Pancreas (tissue), 10 donors: ENCODE measurements around the gene TNFRSF13B. TPM values are rescaled to one million over a fixed set of nuclear protein-coding genes. Genes with fewer than 3 reads are reported as not detected.
A peak's percentile ranks its signal among the peaks of the same experiment; 100 is the strongest.

Experiments used
- ATAC-seq, 4 donors: fragments of 200-7000 bp; cut with Tn5 transposase; one replicate each; pipeline versions ENCODE4 v1.8.0 to v1.9.1; 2020; ENCODE audit warnings: mild to moderate bottlenecking in 4 of 4, moderate library complexity in 4 of 4
- DNase-seq, 6 donors: peaks; one replicate each; pipeline ENCODE4 v3.0.0-alpha.2; 2020
- FAIRE-seq: peaks from 2 replicates; lab custom pipeline; 2012; peaks lifted over from hg19 to GRCh38; lab: Jason Lieb, UNC
- H3K27ac ChIP-seq, 4 donors: fragments of 200-600 bp; sonication (generic); 1 replicate in 3 of 4; 2 replicates in 1 of 4; pipeline versions ENCODE4 v1.5.0 to v1.8.0; 2020
- H3K27me3 ChIP-seq, 4 donors: fragments of 200-600 bp; one replicate each; pipeline ENCODE4 v1.8.0; 2021
- H3K36me3 ChIP-seq, 3 donors: fragments of 200-600 bp; sonication (generic) in 1 of 3; one replicate each; pipeline versions ENCODE4 v1.5.0 to v1.8.0; 2020 to 2021
- H3K4me1 ChIP-seq, 3 donors: fragments of 200-600 bp; one replicate each; pipeline ENCODE4 v1.8.0; 2021
- H3K4me3 ChIP-seq, 4 donors: fragments of 200-600 bp; sonication (generic) in 2 of 4; one replicate each; pipeline versions ENCODE4 v1.5.0 to v1.8.0; 2020 to 2021
- H3K9me3 ChIP-seq, 4 donors: fragments of 200-600 bp; one replicate each; pipeline ENCODE4 v1.8.0; 2021
- WGBS, 2 donors: extraction: QIAGEN DNeasy Blood & Tissue Kit; methylation state at CpG; one replicate each; pipeline ENCODE4 v1.1.7; 2013; 5-methylcytosine and 5-hydroxymethylcytosine counted together
- intact Hi-C, 3 donors: fragments of 100-400 bp; cut with DNase I; formaldehyde crosslinking; loops; one replicate each; pipeline versions ENCODE4 v1.11.1 to v1.14.2; 2022
- polyA plus RNA-seq, 2 donors: library from polyadenylated mRNA; stranded (reverse); fragments of 200-250 nt; gene quantifications; one replicate each; pipeline ENCODE4 v1.2.3, GENCODE V29; 2013
- total RNA-seq, 6 donors: library from RNA; stranded (reverse); fragmentation: NEBNext Ultra II Directional in 4 of 6; extraction: Animal tissue kit (Norgen Biotek cat#: 25700) in 4 of 6; gene quantifications; one replicate each; pipeline versions ENCODE4 v1.2.1 to v1.2.4, GENCODE V29; 2021 to 2023
- TF ChIP-seq, protein P1 (sequence below), 4 donors: fragments of 200-600 bp; sonication (generic) in 3 of 4; IDR thresholded peaks; one replicate each; pipeline versions ENCODE4 v1.5.0 to v1.8.0; 2021; ENCODE audit warnings: antibody characterized with exemption in 4 of 4
- donor health status: healthy with polysubstance abuse.
- donor health status: DM: no; HTN: no; CAD: no; lungs with moderate emphysema.
- donor health status: DM: no; HTN: no; CAD: no.
- donor health status: control.
- donor health status: control.
- donor health status: Bipolar disorder and iron deficiency.
- donor health status: DM: yes; HTN: yes; CAD: no.
- donor health status: DM: no; HTN: no; CAD: no.
- donor health status: DM: no; HTN: no; CAD: no.
- donor health status: DM: yes; HTN: yes; CAD: no.

Gene TNFRSF13B
- total and polyA plus RNA-seq, 8 donors, result 0.16 TPM; not detected in 7

DNA sequence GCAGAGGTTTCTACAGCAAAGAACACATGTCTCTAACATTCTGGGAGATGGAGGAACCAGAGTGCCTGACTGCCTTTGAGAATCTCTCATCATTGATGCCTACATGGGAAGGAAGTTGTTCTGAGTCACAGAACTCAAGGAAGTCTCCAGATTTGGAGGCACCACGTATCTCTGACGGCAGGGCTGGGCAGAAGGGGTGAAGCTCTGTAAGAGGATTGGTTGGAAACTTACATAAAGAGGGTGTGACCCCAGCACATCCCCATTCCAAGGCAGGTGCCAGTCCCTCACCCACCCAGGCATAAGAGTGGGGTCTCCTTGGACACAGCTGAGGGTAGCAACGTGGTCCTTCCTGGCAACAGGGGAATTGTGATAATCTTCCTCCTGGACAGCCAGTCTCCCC, 17.4 kb downstream of the TNFRSF13B start:
- H3K27me3 ChIP-seq, result no peaks in the 10 kb centered on the region
- 75 to 94% methylated on average over 3 of the region's 3 CpGs for WGBS, 2 donors
- H3K36me3 ChIP-seq, result no peaks in the 10 kb centered on the region
- TF ChIP-seq, protein P1, sequence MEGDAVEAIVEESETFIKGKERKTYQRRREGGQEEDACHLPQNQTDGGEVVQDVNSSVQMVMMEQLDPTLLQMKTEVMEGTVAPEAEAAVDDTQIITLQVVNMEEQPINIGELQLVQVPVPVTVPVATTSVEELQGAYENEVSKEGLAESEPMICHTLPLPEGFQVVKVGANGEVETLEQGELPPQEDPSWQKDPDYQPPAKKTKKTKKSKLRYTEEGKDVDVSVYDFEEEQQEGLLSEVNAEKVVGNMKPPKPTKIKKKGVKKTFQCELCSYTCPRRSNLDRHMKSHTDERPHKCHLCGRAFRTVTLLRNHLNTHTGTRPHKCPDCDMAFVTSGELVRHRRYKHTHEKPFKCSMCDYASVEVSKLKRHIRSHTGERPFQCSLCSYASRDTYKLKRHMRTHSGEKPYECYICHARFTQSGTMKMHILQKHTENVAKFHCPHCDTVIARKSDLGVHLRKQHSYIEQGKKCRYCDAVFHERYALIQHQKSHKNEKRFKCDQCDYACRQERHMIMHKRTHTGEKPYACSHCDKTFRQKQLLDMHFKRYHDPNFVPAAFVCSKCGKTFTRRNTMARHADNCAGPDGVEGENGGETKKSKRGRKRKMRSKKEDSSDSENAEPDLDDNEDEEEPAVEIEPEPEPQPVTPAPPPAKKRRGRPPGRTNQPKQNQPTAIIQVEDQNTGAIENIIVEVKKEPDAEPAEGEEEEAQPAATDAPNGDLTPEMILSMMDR (IDR thresholded peaks at IDR 0.05), result no peak
- H3K27ac ChIP-seq, result no peak overlapping the region
- intact Hi-C loops, result no loop called here
- ATAC-seq, result no peak
- no peaks in the 10 kb centered on the region for H3K4me1 ChIP-seq
- DNase-seq, result no peak
- H3K4me3 ChIP-seq, result no peak overlapping the region
- no peak for FAIRE-seq
- H3K9me3 ChIP-seq, result no peaks in the 10 kb centered on the region

DNA sequence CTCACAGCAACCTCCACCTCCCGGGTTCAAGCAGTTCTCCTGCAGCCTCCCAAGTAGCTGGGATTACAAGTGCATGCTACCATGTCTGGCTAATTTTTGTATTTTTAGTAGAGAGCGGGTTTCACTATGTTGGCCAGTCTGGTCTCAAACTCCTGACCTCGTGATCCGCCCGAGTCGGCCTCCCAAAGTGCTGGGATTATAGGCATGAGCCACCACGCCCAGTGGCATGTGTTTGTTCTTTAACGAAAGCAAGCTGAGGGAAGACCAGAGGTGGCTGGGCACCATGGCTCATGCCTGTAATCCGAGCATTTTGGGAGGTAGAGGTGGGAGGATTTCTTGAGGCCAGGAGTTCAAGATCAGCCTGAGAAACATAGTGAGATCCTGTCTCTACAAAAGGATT, 18.1 kb downstream of the TNFRSF13B start:
- 88% methylated on average over 9 of the region's 9 CpGs for WGBS, 2 donors
- DNase-seq (peak in 1 of 6 donors; percentile 21), FAIRE-seq (no peak), ATAC-seq (no peak)
- Histone ChIP-seq H3K27ac (no peak overlapping the region), H3K9me3 (no peaks in the 10 kb centered on the region), H3K4me1 (no peaks in the 10 kb centered on the region), H3K27me3 (no peaks in the 10 kb centered on the region), H3K36me3 (no peaks in the 10 kb centered on the region), H3K4me3 (no peak overlapping the region)
- intact Hi-C loops, result no loop called here
- TF ChIP-seq, protein P1 (IDR thresholded peaks at IDR 0.05), result no peak

DNA sequence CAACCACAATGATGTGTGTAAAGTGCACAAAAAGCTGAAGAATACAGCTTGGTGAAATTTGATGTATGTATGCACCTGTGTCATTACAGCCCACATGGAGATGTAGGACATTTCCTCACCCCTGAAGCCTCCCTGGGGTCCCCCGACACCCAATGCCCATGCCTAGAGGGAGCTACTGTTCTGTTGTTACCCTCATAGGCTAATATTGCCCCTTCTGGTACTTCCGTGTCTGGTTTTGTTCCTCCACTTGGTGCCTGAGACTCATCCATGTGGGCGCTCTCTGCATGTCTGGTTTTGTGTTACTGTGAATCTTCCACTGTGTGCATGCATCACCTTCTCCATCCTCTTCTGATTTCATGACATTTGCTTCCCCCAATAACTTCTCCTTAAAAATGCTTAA, 18.6 kb downstream of the TNFRSF13B start:
- Histone ChIP-seq H3K27ac (no peak overlapping the region), H3K36me3 (no peaks in the 10 kb centered on the region), H3K4me3 (no peak overlapping the region), H3K4me1 (no peaks in the 10 kb centered on the region), H3K27me3 (no peaks in the 10 kb centered on the region), H3K9me3 (no peaks in the 10 kb centered on the region)
- FAIRE-seq (no peak), ATAC-seq (no peak), DNase-seq (no peak)
- 79 to 81% methylated on average over 3 of the region's 3 CpGs for WGBS, 2 donors
- TF ChIP-seq, protein P1 (IDR thresholded peaks at IDR 0.05), result no peak
- intact Hi-C loops, result no loop called here

DNA sequence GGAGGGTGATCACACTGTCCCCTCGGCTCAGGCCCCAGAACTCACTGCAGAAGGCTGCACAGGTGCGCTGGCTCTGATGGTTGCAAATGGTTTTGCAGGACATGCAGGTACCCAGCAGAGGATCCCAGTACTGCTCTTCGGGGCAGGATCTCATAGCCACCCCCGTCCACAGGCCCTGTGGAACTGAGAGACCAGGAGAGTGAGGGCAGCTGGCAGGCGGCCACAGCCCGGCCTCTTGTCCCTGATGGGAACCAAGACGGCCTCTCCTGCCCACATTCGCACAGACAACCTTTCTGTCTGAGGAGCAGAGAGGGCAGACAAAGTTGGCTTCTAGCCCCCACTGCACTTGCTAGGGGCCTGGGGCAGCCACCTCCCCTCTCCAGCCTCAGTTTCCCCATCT, 19.5 kb downstream of the TNFRSF13B start:
- H3K27ac ChIP-seq, result no peak overlapping the region
- peak in 1 of 6 donors; percentile 40 for DNase-seq
- no peaks in the 10 kb centered on the region for H3K27me3 ChIP-seq
- ATAC-seq, result no peak
- no peaks in the 10 kb centered on the region for H3K9me3 ChIP-seq
- H3K36me3 ChIP-seq, result no peaks in the 10 kb centered on the region
- intact Hi-C loops, result no loop called here
- FAIRE-seq, result no peak
- H3K4me3 ChIP-seq, result no peak overlapping the region
- TF ChIP-seq, protein P1 (IDR thresholded peaks at IDR 0.05), result no peak
- no peaks in the 10 kb centered on the region for H3K4me1 ChIP-seq
- WGBS, 2 donors, result 77 to 90% methylated on average over 6 to 8 of the region's 8 CpGs

DNA sequence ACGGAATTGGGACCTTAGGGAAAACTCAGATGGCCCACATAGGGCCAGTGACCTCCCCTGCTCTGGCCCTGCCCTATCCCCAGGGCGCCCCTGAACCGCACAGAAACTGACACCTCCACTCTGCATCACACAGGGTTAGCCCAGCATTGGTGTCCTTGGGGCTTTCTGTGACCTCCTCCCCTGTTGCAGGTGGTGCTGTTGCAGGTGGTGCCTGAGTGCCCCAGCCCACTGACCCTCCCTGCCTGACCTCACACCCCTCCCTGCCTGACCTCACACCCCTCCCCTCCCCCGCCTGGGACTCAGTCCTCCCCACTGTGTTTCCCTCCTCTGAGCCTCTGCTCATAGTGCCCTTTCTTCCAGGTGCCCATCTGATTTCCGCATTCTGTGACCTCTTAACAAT, 21.4 kb downstream of the TNFRSF13B start:
- no peaks in the 10 kb centered on the region for H3K9me3 ChIP-seq
- ATAC-seq (no peak), DNase-seq (peak in 1 of 6 donors; percentile 26), FAIRE-seq (no peak)
- no peak overlapping the region for H3K4me3 ChIP-seq
- peaks cover 0 to under 1% (median 0%) of the 10 kb centered on the region in 3 donors for H3K4me1 ChIP-seq
- H3K36me3 ChIP-seq, result no peaks in the 10 kb centered on the region
- WGBS, 2 donors, result 83 to 94% methylated on average over 5 of the region's 5 CpGs
- H3K27me3 ChIP-seq, result no peaks in the 10 kb centered on the region
- H3K27ac ChIP-seq, result no peak overlapping the region
- TF ChIP-seq, protein P1 (IDR thresholded peaks at IDR 0.05), result no peak
- intact Hi-C loops, result no loop called here
